H9 (cell line): Measurements from ENCODE around the gene RABGAP1L. TPM values are rescaled to one million over a fixed set of nuclear protein-coding genes. Genes with fewer than 3 reads are reported as not detected.

Source experiments
- DNase-seq: peaks from one replicate; pipeline ENCODE4 v3.0.0-alpha.2; 2017
- H2AFZ ChIP-seq: one replicate; pipeline ENCODE4 v1.6.1; 2013; ENCODE audit warnings: mild to moderate bottlenecking, low read length, control low read depth, moderate library complexity
- H2AK5ac ChIP-seq: 2 replicates; pipeline ENCODE4 v1.6.1; 2013; ENCODE audit warnings: low read length, control low read depth, mixed read lengths; ENCODE audit not compliant: insufficient read length
- H2BK120ac ChIP-seq: one replicate; pipeline ENCODE4 v1.6.1; 2013; ENCODE audit warnings: low read depth, mild to moderate bottlenecking, low read length, control low read depth, inconsistent platforms; ENCODE audit not compliant: poor library complexity, severe bottlenecking
- H2BK12ac ChIP-seq: 2 replicates; pipeline ENCODE4 v1.6.1; 2013; ENCODE audit warnings: low read length, control low read depth, mixed read lengths, low read depth; ENCODE audit not compliant: insufficient read length
- H2BK15ac ChIP-seq: 2 replicates; pipeline ENCODE4 v1.6.1; 2013; ENCODE audit warnings: low read depth, low read length, control low read depth
- H2BK20ac ChIP-seq: one replicate; pipeline ENCODE4 v1.6.1; 2013; ENCODE audit warnings: low read depth, mild to moderate bottlenecking, low read length, control low read depth, inconsistent platforms; ENCODE audit not compliant: poor library complexity, severe bottlenecking
- H2BK5ac ChIP-seq: 2 replicates; pipeline ENCODE4 v1.6.1; 2013; ENCODE audit warnings: low read length, control low read depth, mixed read lengths; ENCODE audit not compliant: insufficient read length
- H3K14ac ChIP-seq: 2 replicates; pipeline ENCODE4 v1.6.1; 2013; ENCODE audit warnings: low read length, control low read depth; ENCODE audit not compliant: insufficient read depth
- H3K18ac ChIP-seq: 2 replicates; pipeline ENCODE4 v1.6.1; 2013; ENCODE audit warnings: low read depth, mild to moderate bottlenecking, mixed read lengths, low read length, control low read depth; ENCODE audit not compliant: insufficient read length
- H3K23ac ChIP-seq: 2 replicates; pipeline ENCODE4 v1.6.1; 2013; ENCODE audit warnings: low read length, control low read depth, mixed read lengths, low read depth; ENCODE audit not compliant: insufficient read length
- H3K23me2 ChIP-seq: 2 replicates; pipeline ENCODE4 v1.6.1; 2013; ENCODE audit warnings: low read depth, mild to moderate bottlenecking, mixed read lengths, low read length, control low read depth; ENCODE audit not compliant: insufficient read length, poor library complexity, severe bottlenecking
- H3K27ac ChIP-seq: 2 replicates; pipeline ENCODE4 v1.5.1; 2013; ENCODE audit warnings: low read length, control low read depth, mixed read lengths, low read depth; ENCODE audit not compliant: insufficient read length
- H3K27me3 ChIP-seq: 2 replicates; pipeline ENCODE4 v1.6.1; 2013; ENCODE audit warnings: low read length, control low read depth, inconsistent platforms; ENCODE audit not compliant: insufficient read depth
- H3K4ac ChIP-seq: 2 replicates; pipeline ENCODE4 v1.6.1; 2013; ENCODE audit warnings: low read depth, mild to moderate bottlenecking, control low read depth, inconsistent platforms, low read length, moderate library complexity
- H3K4me1 ChIP-seq: 2 replicates; pipeline ENCODE4 v1.6.1; 2013; ENCODE audit warnings: low read length, control low read depth, inconsistent platforms; ENCODE audit not compliant: insufficient read depth
- H3K4me2 ChIP-seq: 2 replicates; pipeline ENCODE4 v1.6.1; 2013; ENCODE audit warnings: low read length, control low read depth, mixed read lengths; ENCODE audit not compliant: insufficient read length, insufficient read depth
- H3K56ac ChIP-seq: 2 replicates; pipeline ENCODE4 v1.6.1; 2013; ENCODE audit warnings: low read depth, mild to moderate bottlenecking, mixed read lengths, low read length, control low read depth; ENCODE audit not compliant: insufficient read length
- H3K79me1 ChIP-seq: 2 replicates; pipeline ENCODE4 v1.6.1; 2013; ENCODE audit warnings: low read depth, mild to moderate bottlenecking, moderate library complexity, low read length, control low read depth, inconsistent platforms; ENCODE audit not compliant: insufficient read depth, poor library complexity, severe bottlenecking
- H3K79me2 ChIP-seq: 2 replicates; pipeline ENCODE4 v1.6.1; 2013; ENCODE audit warnings: low read length, control low read depth, inconsistent platforms; ENCODE audit not compliant: insufficient read depth
- H3K9ac ChIP-seq: 2 replicates; pipeline ENCODE4 v1.6.1; 2013; ENCODE audit warnings: low read length, control low read depth, mixed read lengths; ENCODE audit not compliant: insufficient read length; ENCODE audit errors: extremely low read depth
- H3K9me3 ChIP-seq: one replicate; pipeline ENCODE4 v1.6.1; 2013; ENCODE audit warnings: low read depth, low read length, inconsistent platforms; ENCODE audit not compliant: control insufficient read depth
- H3T11ph ChIP-seq: one replicate; pipeline ENCODE4 v1.6.1; 2013; ENCODE audit warnings: mild to moderate bottlenecking, low read length, control low read depth, inconsistent platforms
- H4K20me1 ChIP-seq: one replicate; pipeline ENCODE4 v1.6.1; 2013; ENCODE audit not compliant: control insufficient read depth, insufficient read length, insufficient read depth
- H4K5ac ChIP-seq: 2 replicates; pipeline ENCODE4 v1.6.1; 2013; ENCODE audit warnings: low read depth, mild to moderate bottlenecking, mixed read lengths, low read length, control low read depth; ENCODE audit not compliant: insufficient read length
- H4K8ac ChIP-seq: replicated peaks from 2 replicates; pipeline ENCODE4 v1.6.1; 2013; ENCODE audit warnings: low read length, control low read depth, mixed read lengths, low read depth; ENCODE audit not compliant: insufficient read length
- H4K91ac ChIP-seq: 2 replicates; pipeline ENCODE4 v1.6.1; 2013; ENCODE audit warnings: low read depth, mild to moderate bottlenecking, moderate library complexity, mixed read lengths, low read length, control low read depth; ENCODE audit not compliant: insufficient read length
- H3K27ac Mint-ChIP-seq, 3 experiments: 2 replicates in 2 of 3; 3 replicates in 1 of 3; pipeline ENCODE4 v1.8.0; 2020 to 2021; ENCODE audit warnings: mixed read lengths in 3 of 3, mild to moderate bottlenecking in 1 of 3, moderate library complexity in 1 of 3
- H3K27me3 Mint-ChIP-seq: 2 replicates; pipeline ENCODE4 v1.8.0; 2021; ENCODE audit warnings: low read depth, mild to moderate bottlenecking, moderate library complexity, mixed read lengths
- H3K36me3 Mint-ChIP-seq, 3 experiments: 2 replicates in 2 of 3; 3 replicates in 1 of 3; pipeline ENCODE4 v1.8.0; 2020 to 2021; ENCODE audit warnings: low read depth in 3 of 3, mixed read lengths in 3 of 3; ENCODE audit not compliant: insufficient read depth in 1 of 3
- H3K4me1 Mint-ChIP-seq, 2 experiments: 2 replicates each; pipeline ENCODE4 v1.8.0; 2020; ENCODE audit warnings: mixed read lengths in 2 of 2
- H3K4me3 Mint-ChIP-seq, 2 experiments: 2 replicates in 1 of 2; 3 replicates in 1 of 2; pipeline ENCODE4 v1.8.0; 2020 to 2021; ENCODE audit warnings: mild to moderate bottlenecking in 2 of 2, mixed read lengths in 2 of 2, moderate library complexity in 1 of 2
- H3K9me3 Mint-ChIP-seq, 2 experiments: 2 replicates in 1 of 2; 3 replicates in 1 of 2; pipeline ENCODE4 v1.8.0; 2020; ENCODE audit warnings: mild to moderate bottlenecking in 2 of 2, mixed read lengths in 2 of 2, moderate library complexity in 1 of 2
- CTCF ChIP-seq: fragments of 200-600 bp; sonication (generic); conservative IDR thresholded peaks from 3 replicates; pipeline ENCODE4 v1.8.0; 2021; ENCODE audit warnings: antibody characterized with exemption, mild to moderate bottlenecking
- WGBS: extraction: QIAGEN DNeasy Blood & Tissue Kit; methylation state at CpG from one replicate; pipeline ENCODE4 v1.1.7; 2013; ENCODE audit warnings: missing lambda C conversion rate, low lambda C conversion rate, mixed read lengths; ENCODE audit not compliant: insufficient read length; ENCODE audit errors: extremely low coverage; 5-methylcytosine and 5-hydroxymethylcytosine counted together
- total RNA-seq: library from RNA; stranded (reverse); gene quantifications from 2 replicates; pipeline ENCODE4 v1.2.1, GENCODE V29; 2021

The RABGAP1L gene
- total RNA-seq, 1 experiment from 2014 or later, result 147 TPM

GRCh38 chr1:174262349-174263241, 103.3 kb downstream of the RABGAP1L start:
- no peak overlapping the region for H3T11ph ChIP-seq
- no peak overlapping the region for H2BK20ac ChIP-seq
- H3K9ac ChIP-seq, result no peak overlapping the region
- H3K18ac ChIP-seq, result no peak overlapping the region
- H2AK5ac ChIP-seq, result no peak overlapping the region
- H3K56ac ChIP-seq, result no peak overlapping the region
- peak; percentile 33 for DNase-seq
- Mint-ChIP-seq H3K4me3 (no peak overlapping the region), H3K4me1 (no peaks in the 10 kb centered on the region), H3K36me3 (no peaks in the 10 kb centered on the region), H3K9me3 (no peaks in the 10 kb centered on the region), H3K27me3 (no peaks in the 10 kb centered on the region), H3K27ac (no peak overlapping the region)
- no peak overlapping the region for H3K4ac ChIP-seq
- no peaks in the 10 kb centered on the region for H3K23me2 ChIP-seq
- no CpG with 5 or more reads among the region's 3 CpGs for WGBS
- H3K23ac ChIP-seq, result no peak overlapping the region
- no peaks in the 10 kb centered on the region for H3K4me1 ChIP-seq
- no peak overlapping the region for H3K4me2 ChIP-seq
- no peak overlapping the region for H2BK15ac ChIP-seq
- H4K20me1 ChIP-seq, result no peaks in the 10 kb centered on the region
- no peak overlapping the region for H2BK5ac ChIP-seq
- TF ChIP-seq CTCF, result peak; percentile 70
- H3K14ac ChIP-seq, result no peak overlapping the region
- no peak overlapping the region for H4K5ac ChIP-seq
- H3K27ac ChIP-seq, result no peak overlapping the region
- H3K79me1 ChIP-seq, result no peaks in the 10 kb centered on the region
- no peaks in the 10 kb centered on the region for H3K79me2 ChIP-seq
- H3K9me3 ChIP-seq, result no peaks in the 10 kb centered on the region
- no peak overlapping the region for H4K91ac ChIP-seq
- no peaks in the 10 kb centered on the region for H3K27me3 ChIP-seq
- no peak overlapping the region for H2BK12ac ChIP-seq
- H4K8ac ChIP-seq, result no peak overlapping the region
- no peak overlapping the region for H2BK120ac ChIP-seq
- no peak overlapping the region for H2AFZ ChIP-seq
